Measurements from ENCODE around the gene CCDC178.

The CCDC178 gene

DNA sequence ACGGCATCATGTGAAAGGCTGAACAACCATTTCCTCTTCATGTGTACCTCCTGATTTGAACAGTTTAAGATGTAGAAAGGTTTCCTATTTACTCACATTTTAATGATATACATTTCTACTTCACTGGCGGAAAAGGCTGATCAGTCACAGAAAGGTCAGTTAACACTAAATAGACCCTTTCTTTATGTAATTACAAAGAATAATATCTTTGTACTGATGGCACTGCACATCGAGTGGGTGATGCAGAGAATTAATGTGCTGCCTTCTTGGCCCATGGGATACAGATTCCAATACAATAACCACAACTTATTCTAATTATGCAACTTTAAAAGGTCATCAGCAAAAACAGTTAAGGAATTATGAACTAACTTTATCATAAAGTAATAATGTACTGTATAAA lies 339.2 kb downstream of the CCDC178 start:
- no peak for FAIRE-seq
- TF ChIP-seq POLR2A (IDR thresholded peaks at IDR 0.05; ENCODE audit: low read depth, low read length), result no peak
- no peak for DNase-seq (ENCODE audit: insufficient read length, low spot score)

DNA sequence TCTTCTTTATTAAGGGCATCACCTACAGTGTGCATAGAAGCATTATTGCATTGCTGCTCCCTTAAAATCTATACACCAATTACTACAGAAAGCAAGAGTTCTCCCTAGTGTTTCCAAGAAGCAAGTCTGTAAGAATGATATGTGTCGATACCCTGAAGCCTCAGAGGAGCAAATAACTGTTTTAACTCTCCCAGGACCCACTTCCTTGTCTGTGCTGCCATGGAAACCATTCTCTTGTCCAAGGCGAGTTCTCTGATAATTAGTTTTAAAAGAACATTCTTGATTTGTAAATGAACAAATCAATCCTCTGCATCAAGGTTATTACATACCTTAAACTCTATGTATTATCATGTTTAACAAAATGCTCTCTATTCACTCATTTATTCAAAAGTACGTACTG lies 340.9 kb downstream of the CCDC178 start:
- no peak for DNase-seq (ENCODE audit: insufficient read length, low spot score)
- TF ChIP-seq POLR2A (IDR thresholded peaks at IDR 0.05; ENCODE audit: low read depth, low read length), result no peak
- no peak for FAIRE-seq

DNA sequence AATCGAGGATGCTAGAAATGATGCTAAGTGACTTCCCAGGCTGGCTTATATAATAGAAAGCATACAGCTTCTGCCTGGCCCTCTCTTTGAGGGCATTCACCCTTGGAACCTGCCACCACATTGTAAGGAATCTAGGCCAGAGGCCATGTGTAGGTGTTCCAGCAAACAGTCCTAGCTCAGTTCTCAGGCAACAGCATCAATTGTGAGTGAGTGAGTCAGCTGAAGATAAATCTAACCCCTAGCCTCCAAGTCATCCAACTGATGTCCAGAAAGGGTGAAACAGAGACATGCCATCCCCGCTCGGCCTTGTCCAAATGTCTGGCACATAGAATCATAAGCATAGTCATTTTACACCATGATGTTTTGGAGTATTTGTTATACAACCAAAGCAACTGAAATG lies 343.4 kb downstream of the CCDC178 start:
- FAIRE-seq, result no peak
- TF ChIP-seq POLR2A (IDR thresholded peaks at IDR 0.05; ENCODE audit: low read depth, low read length), result no peak
- no peak for DNase-seq (ENCODE audit: insufficient read length, low spot score)

DNA sequence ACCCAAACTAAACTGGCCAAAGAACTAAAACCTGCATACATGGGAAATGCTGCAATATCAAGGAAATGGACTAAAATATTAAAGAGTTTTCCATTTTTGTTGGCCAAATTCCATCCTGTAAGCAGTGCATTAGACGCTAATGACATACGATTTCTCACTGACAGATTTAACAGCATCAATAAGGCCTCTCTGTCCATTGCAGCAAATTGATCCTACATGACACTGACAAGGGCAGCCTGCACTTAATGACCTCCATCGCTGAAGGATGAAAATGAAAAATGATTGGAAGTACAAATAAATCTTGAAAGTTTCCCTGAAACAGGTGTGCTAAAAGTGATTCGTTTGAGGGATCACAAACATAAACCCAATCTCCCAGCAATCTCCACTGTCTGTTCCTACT lies 350.1 kb downstream of the CCDC178 start:
- DNase-seq (ENCODE audit: insufficient read length, low spot score) (no peak), FAIRE-seq (no peak)
- TF ChIP-seq POLR2A (IDR thresholded peaks at IDR 0.05; ENCODE audit: low read depth, low read length), result no peak

DNA sequence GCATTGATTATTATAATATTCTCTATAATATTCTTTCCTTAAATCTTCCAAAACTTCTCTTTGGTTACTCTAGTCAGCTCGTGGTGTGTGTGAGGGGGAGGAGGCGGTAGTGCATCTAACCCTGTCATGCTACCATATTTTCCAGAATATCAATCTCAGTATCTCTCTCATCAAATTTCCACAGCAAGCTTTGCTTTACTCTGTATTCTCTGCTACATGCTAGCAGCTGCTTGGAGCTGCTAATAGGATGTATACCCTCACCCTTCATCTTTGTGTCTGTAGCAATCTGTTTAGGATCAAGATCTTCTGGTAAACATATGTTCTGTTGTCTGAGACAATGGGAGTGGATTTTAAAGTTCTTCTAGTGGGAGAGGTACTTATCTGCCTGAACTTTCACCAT lies 363.9 kb downstream of the CCDC178 start:
- TF ChIP-seq POLR2A (IDR thresholded peaks at IDR 0.05; ENCODE audit: low read depth, low read length), result no peak
- FAIRE-seq (no peak), DNase-seq (ENCODE audit: insufficient read length, low spot score) (no peak)

DNA sequence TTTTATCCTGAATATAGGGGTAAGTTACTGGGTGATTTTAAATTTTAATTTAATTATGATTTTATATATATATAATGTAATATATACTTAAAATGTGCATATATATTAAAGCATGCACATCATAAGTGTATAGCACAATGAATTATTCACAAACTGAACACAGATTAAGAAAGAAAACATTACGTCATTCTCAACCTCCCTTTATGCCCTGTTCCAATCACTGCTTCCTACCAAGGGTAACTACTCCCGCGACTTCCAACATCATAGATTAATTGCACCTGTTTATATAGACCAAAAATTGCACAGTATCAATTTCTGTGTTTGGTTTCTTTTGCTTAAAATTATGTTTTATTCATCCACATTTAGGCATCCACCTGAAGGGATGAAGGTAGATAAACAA lies 366.4 kb downstream of the CCDC178 start:
- FAIRE-seq (no peak), DNase-seq (ENCODE audit: insufficient read length, low spot score) (no peak)
- TF ChIP-seq POLR2A (IDR thresholded peaks at IDR 0.05; ENCODE audit: low read depth, low read length), result no peak

DNA sequence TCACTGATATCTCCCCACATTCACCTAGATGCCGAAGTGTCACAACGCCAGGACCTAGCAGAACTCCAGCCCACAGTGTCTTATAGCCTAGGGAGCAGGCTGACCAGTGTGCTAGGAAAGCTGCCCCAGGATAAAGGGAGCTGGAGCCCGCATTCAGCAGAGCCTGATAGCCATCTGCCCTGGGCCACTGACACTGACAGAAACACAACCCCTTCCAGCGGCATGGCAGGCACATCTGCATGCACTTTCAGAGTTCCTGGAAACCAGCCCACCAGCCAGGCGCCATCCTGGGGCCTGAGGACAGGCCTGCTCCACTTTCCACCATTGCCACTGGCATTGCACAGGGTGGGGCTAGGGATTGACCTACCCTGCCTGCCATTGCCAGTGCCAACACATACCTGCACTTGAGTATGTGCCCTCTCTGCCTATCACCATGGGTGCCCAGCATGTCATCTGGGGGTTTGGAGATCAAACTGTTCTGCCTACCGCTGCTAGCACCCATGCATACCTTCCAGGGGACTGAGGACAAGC lies 377.6 kb downstream of the CCDC178 start:
- TF ChIP-seq POLR2A (IDR thresholded peaks at IDR 0.05; ENCODE audit: low read depth, low read length), result no peak
- DNase-seq (ENCODE audit: insufficient read length, low spot score), result no peak
- no peak for FAIRE-seq

DNA sequence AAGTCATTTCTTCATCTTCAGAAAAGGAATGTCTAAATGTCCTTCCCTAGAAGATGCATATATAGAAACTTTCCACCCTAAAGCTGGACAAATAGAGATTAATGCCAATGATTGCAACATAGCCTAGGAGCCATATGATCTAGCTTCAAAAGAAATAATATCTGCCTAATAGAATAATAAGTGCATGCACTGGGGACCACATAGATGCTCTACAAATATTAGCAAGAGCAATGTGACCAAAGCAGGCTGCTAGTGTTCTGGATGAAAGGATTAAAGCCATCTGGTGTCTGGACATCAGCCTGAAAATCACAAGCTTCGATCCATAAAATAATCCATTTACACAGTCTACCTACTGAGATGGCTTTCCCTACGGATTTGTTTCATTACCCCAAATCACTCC lies 387.6 kb downstream of the CCDC178 start:
- no peak for DNase-seq (ENCODE audit: insufficient read length, low spot score)
- TF ChIP-seq POLR2A (IDR thresholded peaks at IDR 0.05; ENCODE audit: low read depth, low read length), result no peak
- FAIRE-seq, result no peak

DNA sequence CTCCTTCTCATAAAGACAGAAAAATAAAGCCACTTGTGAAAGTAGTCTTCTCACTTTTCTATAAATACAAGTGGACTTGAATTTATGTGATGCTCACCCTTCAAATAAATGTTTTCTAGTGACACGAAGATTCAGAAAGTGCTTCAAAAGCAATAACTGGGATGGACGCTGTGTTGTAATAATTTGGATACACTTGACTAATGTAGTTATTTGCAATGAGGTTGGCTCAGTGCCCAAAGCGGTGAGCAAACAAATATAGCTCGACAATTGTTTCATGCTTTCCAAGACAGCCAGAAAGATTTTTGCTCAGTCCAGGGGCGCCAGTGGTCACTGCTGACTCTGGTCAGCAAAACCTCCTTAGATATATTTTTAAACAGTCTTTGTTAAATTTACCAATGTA lies 389.1 kb downstream of the CCDC178 start:
- FAIRE-seq, result no peak
- no peak for TF ChIP-seq POLR2A (IDR thresholded peaks at IDR 0.05; ENCODE audit: low read depth, low read length)
- DNase-seq (ENCODE audit: insufficient read length, low spot score), result no peak

DNA sequence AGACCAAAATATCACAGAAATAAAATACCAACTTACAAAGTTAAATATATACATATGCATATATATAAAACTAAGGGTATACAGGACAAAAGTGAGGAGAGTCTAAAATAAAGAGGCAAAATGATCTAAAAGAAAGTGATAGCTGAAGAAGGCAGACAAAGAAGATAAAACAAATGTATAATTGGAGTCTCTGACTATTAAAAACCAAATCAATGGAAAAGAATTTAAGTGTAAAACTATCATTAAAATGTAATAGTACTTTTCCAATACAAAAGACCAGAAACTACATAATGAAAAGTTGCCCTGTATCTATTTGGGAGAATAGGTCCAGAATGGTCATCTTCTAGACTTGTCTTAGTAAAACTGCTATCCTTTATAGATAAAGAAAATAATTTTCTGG lies 400.3 kb downstream of the CCDC178 start:
- no peak for DNase-seq (ENCODE audit: insufficient read length, low spot score)
- no peak for TF ChIP-seq POLR2A (IDR thresholded peaks at IDR 0.05; ENCODE audit: low read depth, low read length)
- FAIRE-seq, result no peak

DNA sequence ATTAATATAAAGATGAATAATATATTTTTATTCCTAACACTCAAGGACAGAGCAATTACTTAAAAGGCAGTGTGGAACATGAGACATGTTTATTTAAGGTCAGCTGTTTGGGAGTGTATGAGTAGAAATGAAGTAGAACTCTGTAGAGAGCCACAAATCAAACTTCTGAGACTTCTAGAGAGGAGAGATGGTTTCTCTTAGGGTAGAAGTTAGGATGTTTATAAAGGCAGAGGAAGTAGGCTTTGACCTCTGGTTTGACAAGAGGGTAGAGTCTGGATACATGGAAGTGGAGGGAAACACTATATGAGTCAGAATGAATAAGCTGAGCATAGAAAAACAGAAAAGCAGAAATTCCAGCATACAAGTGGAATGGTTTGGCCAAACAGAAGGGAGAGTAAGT lies 405.6 kb downstream of the CCDC178 start:
- no peak for TF ChIP-seq POLR2A (IDR thresholded peaks at IDR 0.05; ENCODE audit: low read depth, low read length)
- no peak for DNase-seq (ENCODE audit: insufficient read length, low spot score)
- no peak for FAIRE-seq

DNA sequence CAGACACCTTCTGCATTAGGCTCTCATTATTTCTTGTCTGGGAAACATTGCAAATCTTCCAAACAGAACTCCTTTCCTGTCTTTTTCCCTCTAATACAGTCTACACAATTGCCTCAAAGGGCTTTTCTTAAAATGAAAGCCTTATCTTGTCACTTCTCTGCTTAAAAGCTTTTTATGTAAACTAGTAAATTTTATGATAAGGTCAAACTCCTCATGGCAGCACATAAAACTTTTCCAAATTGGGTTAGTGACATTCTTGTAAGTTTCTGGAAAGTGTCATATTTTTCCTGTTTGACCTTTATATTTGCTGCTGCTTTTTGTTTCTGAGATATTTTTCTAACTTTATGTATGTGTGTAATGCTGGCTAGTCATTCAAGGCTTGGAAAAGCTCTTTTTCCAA lies 406.3 kb downstream of the CCDC178 start:
- no peak for TF ChIP-seq POLR2A (IDR thresholded peaks at IDR 0.05; ENCODE audit: low read depth, low read length)
- no peak for FAIRE-seq
- no peak for DNase-seq (ENCODE audit: insufficient read length, low spot score)

DNA sequence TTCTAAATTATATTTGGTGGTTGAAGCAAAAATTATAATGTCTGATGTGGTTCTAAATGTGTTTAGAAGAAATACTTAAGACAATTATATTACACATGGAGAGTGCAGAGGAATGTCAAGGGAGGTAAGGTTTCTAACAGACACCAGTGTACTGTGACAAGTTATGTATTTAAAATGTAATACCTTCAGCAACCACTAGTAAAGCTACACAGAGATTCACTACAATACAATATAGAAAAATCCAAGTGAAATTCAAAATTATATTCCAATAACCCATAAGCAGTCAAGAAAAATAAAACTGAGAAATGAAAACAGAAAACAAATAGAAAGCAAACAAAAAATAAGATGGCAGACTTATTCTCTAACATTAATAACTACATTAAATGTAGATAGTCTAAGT lies 418.2 kb downstream of the CCDC178 start:
- no peak for TF ChIP-seq POLR2A (IDR thresholded peaks at IDR 0.05; ENCODE audit: low read depth, low read length)
- FAIRE-seq (no peak), DNase-seq (ENCODE audit: insufficient read length, low spot score) (no peak)

DNA sequence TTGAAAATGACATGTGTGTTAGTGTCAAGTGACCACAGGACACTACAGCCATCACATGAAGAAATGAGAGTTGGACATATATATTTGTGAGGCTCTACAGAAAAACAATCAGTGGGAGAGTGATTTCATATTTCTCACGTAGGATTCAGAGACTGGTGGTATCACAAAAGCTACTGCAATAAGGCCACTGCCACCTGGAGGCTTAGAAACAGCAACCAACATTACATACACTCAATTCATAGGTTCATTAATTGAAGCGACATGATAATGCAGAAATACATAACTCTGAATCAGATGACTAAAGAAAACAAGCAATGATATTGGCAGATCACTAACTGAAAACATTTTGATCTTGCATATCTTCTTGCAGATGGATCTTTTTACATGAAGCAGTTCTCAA lies 419.6 kb downstream of the CCDC178 start:
- no peak for TF ChIP-seq POLR2A (IDR thresholded peaks at IDR 0.05; ENCODE audit: low read depth, low read length)
- DNase-seq (ENCODE audit: insufficient read length, low spot score) (no peak), FAIRE-seq (no peak)

DNA sequence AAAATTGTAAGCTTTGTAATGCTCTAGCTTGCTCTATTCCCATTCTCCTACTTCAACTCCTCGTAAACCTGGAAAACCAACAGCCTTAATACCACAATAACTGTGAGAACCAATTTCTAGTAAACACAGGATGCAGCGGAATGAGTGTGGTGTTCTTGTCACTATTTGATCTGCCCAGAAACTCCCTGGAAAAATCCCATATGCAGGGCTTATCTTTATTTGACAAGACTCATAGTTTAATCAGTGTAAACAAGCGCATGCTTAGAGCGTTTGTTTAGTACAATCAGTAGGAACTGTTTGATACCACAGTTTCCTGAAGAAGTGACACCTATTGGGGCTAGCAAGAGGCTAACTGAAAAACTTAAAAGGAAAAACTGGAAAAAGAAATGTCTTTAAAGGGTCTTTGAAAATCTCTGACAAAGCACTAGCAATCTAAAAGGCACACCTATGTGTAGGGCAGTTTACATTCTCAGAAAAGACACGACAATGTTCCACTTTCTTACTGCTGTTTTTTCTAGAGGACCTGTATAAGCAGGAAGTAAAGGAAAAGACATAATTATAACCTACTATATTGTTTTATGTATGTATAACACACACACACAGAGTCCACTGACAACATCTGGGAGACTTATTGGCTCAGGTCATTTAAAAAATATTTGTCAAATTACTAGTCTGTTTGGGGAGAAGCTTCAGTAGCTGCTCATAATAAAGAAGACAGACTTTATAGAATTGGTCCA lies 426.3 kb downstream of the CCDC178 start:
- DNase-seq (ENCODE audit: insufficient read length, low spot score) (no peak), FAIRE-seq (no peak)
- TF ChIP-seq POLR2A (IDR thresholded peaks at IDR 0.05; ENCODE audit: low read depth, low read length), result no peak

Measured in H54 (cell line).